SK-MEL-5 (cell line): ENCODE data around the gene NOL4L. TPM values are rescaled to one million over a fixed set of nuclear protein-coding genes. Genes with fewer than 3 reads are reported as not detected.
"Not testable (repeated sequence)": the region's sequence is repeated elsewhere in the genome, so short reads cannot be mapped to it uniquely, and the experiment has no call there.

Source experiments
- DNase-seq: peaks from one replicate; pipeline ENCODE4 v3.0.0-alpha.2; 2016; ENCODE audit warnings: low read depth, low spot score
- in situ Hi-C: cut with HindIII; loops from 2 replicates; pipeline ENCODE4 v1.10.0; 2016; ENCODE audit warnings: low sequenced_read_pairs, high pct_unique_total_duplicates, low pct_unique_long_range_greater_than_20kb
- total RNA-seq: library from RNA; depleted of rRNA; stranded (reverse); fragments of >200 nt; shearing (Covaris generic); gene quantifications from 2 replicates; pipeline ENCODE4 v1.2.3, GENCODE V29; 2014

NOL4L gene
- total RNA-seq, 1 experiment from 2014 or later: 2.1 TPM

DNA sequence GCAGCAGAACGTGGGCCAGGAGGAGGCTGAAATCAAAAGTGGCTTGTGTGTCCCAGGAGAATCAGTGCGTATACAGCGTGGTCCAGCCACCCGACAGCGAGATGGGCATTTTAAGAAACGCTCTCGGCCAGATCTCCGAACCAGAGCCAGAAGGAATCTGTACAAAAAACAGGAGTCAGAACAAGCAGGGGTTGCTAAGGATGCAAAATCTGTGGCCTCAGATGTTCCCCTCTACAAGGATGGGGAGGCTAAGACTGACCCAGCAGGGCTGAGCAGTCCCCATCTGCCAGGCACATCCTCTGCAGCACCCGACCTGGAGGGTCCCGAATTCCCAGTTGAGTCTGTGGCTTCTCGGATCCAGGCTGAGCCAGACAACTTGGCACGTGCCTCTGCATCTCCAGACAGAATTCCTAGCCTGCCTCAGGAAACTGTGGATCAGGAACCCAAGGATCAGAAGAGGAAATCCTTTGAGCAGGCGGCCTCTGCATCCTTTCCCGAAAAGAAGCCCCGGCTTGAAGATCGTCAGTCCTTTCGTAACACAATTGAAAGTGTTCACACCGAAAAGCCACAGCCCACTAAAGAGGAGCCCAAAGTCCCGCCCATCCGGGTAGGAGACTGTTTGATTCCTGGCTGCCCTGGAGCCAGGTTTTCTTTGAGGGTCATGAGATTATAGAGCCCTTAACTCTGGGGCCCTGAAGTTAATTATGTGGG lies 151.7 kb downstream of the NOL4L start:
- no peak for DNase-seq
- in situ Hi-C loops: no loop called here

DNA sequence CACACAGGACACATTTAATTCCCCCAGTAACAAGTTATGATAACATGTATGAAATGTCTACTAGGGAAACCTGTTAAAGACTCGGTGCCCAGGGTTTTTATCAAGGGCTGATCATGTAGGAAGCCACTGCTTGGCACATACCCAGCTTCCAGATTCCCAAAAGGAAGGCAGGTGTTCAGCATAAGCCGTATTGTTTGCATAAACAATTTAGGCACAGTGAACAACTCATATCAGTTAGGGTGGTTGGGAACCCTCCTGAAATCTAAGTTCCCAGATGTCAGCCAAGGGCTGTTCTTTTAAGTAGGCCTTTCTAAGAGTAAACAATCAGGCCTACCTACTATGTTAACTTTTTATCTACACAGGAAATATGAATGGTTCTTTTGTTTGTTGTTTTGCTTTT lies 152.9 kb downstream of the NOL4L start:
- in situ Hi-C loops: no loop called here
- no peak for DNase-seq

DNA sequence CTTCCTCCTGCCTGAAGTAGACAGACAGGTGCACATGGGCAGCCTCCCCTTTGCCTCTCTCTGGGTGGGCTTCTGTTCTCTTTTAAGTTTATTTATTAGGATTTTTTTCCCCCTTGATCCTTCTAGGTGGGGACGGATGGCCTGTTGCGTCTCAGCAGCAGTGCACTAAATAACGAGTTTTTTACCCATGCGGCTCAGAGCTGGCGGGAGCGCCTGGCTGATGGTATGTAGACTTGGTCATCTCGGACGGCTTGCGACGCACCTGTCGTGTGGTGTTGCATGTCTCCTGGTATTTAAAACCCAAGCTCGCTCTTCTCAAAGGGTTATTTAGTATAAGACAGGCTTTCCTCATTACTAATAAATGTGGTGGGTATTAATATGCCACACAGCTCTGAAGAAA lies 153.7 kb downstream of the NOL4L start:
- no peak for DNase-seq
- in situ Hi-C loops: no loop called here

GRCh38 chr20:32429745-32430360 lies 155.3 kb downstream of the NOL4L start:
- no peak for DNase-seq

DNA sequence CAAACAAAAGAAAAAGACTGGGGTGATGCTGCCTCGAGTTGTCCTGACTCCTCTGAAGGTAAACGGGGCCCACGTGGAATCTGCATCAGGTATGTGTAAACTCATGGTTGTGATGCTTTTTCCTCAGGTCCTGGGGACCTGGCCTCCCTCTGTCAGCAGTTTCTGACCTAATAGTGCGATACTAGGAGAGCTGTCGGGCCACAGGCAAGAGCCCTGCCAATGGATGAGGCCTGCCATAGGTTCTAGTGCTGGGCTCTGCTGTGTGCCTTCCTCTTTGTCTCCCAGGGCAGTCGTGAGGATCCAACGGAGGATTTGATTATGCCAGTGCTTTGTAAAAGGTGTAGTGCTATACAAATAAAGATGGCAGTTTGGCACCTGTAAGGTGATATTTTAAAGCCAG lies 155.8 kb downstream of the NOL4L start:
- in situ Hi-C loops: no loop called here
- no peak for DNase-seq

More at GRCh38 chr20:32429745-32430360, 155.3 kb downstream of the NOL4L start:
- in situ Hi-C loops: no loop called here

- no peak for DNase-seq
- in situ Hi-C loops: no loop called here
Observed at GRCh38 chr20:32427996-32428395, 157.1 kb downstream of the NOL4L start.

GRCh38 chr20:32421290-32421689 lies 163.8 kb downstream of the NOL4L start:
- in situ Hi-C loops: no loop called here
- DNase-seq: no peak

GRCh38 chr20:32418376-32418775 lies 166.8 kb downstream of the NOL4L start:
- DNase-seq: no peak
- in situ Hi-C loops: no loop called here

- DNase-seq: no peak
- in situ Hi-C loops: no loop called here
Observed at GRCh38 chr20:32416206-32416605, 168.9 kb downstream of the NOL4L start.

GRCh38 chr20:32415494-32415893 lies 169.6 kb downstream of the NOL4L start:
- in situ Hi-C loops: no loop called here

DNA sequence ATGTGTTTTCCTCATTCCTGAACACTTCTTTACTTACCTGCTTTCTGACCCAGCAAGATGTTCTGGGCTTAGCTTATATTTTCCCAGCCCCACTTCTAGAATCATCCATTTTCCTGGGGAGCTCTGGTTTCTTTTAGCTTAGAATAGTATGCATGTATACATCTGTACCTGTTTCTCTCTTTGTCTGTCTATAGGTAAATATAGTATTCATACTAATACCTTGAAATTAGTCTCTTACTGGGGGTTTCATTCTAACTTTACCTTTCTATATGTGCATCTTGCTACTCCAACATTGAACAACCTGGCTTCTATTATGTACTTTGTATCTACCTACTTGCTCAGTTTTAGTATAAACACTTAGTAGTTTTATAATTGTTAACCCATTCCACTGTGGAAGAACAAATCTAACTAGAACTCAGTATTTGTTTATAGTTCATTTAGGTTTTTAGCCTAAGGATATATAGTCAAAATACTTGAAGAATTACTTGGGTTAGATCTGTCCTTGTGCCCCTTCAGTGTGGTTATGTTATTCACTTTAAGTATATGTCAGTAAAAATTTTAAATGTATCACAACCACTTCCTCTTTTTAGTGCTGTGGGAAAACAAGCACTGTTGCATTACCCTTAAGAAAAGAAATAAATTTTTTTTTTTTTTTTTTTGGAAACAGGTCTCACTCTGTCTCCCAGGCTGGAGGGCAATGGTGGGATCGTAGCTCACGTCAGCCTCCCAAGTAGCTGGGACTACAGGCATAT lies 173.0 kb downstream of the NOL4L start:
- no peak for DNase-seq
- in situ Hi-C loops: no loop called here

More at GRCh38 chr20:32415494-32415893, 169.6 kb downstream of the NOL4L start:
- DNase-seq: no peak

DNA sequence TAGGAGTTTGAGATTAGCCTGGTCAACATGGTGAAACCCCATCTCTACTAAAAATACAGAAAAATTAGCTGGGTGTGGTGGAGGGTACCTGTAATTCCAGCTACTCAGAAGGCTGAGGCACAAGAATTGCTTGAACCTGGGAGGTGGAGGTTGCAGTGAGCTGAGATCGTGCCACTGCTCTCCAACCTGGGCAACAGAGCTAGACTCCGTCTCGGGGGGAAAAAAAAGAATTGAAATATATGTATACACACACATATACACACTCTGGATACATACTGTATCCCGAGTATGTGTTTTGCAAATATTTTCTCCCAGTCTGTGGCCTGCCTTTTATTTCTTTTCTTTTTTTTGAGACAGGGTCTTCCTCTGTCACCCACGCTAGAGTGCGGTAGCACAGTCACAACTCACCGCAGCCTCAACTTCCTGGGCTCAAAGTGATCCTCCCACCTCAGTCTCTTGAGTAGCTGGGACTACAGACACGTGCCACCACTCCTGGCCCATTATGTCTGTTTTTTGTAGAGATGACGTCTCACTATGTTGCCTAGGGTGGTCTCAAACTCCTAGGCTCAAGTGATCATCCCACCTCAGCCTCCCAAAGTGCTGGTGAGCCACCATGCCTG lies 177.9 kb downstream of the NOL4L start:
- in situ Hi-C loops, DNase-seq: not testable (repeated sequence)

- in situ Hi-C loops: no loop called here
Observed at GRCh38 chr20:32406701-32407100, 178.4 kb downstream of the NOL4L start.

DNA sequence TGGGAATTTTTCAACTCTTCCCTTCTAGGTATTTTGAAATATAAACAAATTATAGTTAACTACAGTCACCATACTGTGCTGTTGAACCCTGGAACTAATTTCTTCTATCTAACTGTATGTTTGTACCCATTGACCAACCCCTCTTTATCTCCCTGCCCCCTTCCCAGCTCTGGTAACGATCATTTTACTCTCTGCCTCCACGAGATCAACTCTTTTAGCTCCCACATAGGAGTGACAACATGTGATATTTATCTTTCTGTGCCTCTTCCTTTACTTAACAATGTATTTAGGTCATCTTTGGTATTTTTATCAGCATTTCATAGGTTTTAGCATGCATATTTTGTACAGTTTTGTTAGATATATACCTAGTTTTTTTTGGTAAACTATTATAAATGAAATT lies 181.1 kb downstream of the NOL4L start:
- in situ Hi-C loops: no loop called here
- no peak for DNase-seq

More at GRCh38 chr20:32406701-32407100, 178.4 kb downstream of the NOL4L start:
- no peak for DNase-seq

GRCh38 chr20:32400476-32400875 lies 184.7 kb downstream of the NOL4L start:
- in situ Hi-C loops: no loop called here
- no peak for DNase-seq

DNA sequence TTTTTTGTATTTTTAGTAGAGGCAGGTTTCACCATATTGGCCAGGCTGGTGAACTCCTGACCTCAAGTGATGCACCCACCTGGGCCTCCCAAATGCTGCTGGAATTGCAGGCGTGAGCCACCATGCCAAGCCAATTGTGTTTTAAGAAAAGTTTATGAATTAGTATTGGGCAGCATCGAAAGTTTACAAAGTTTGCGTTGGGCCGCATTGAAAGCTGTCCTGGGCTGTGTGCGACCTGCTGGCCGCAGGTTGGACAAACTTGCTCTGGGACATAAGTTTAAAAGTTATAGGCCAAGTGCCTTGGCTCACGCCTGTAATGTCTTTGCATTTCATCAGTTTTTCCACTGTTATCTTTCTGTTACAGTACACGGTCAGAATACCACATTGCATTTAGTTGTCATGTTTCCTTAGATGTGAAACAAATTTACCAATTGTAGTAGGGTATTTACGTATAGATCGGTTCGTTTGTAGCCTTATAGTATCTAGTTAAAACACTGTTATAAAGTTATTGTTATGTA lies 187.5 kb downstream of the NOL4L start:
- in situ Hi-C loops: no loop called here
- no peak for DNase-seq

DNA sequence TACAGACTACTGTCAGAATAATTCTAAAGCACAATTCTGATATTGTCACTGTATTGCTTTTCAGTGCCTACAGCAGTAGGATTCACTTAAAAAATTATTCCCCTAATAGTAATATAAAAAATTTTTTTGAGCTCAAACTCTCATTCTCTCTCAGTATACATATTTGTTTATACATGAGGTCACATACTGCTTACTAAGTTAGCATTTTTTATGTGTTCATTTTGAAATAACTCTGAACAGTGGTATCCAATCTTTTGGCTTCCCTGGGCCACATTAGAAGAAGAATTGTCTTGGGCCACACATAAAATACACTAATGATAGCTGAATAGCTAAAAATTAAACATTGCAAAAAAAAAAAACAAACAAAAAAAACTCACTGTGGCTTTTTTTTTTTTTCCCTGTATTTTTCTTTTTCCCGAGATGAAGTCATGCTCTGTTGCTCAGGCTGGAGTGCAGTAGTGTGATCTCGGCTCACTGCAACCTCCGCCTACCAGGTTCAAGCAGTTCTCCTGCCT lies 188.4 kb downstream of the NOL4L start:
- no peak for DNase-seq
- in situ Hi-C loops: no loop called here

DNA sequence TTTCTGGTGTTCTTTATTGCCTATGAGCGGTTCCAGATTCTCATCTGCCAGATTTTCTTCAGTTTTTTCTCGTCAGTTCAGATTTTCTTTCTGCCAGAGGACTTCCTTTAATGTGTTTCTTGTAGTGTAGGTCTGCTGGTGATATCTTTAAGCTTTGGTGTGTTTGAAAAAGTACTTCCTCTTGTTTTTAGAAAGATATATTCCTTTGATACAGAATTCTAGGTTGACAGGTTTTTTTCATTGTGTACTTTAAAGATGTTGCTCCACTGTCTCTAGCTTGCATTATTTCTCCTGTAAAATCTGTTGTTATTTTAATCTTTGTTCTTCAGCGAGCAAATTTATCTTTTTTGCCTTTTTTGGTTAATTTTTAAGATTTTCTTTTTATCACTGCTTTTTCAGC lies 190.1 kb downstream of the NOL4L start:
- in situ Hi-C loops: no loop called here

More for the DNA sequence above, 190.1 kb downstream of the NOL4L start:
- DNase-seq: no peak
